Occipital lobe (tissue), 2 donors: Measurements from ENCODE around the gene MRPL23. TPM values are rescaled to one million over a fixed set of nuclear protein-coding genes. Genes with fewer than 3 reads are reported as not detected.

Experiments
- DNase-seq: peaks from one replicate; lab custom pipeline; 2025; lab: John Stamatoyannopoulos, UW
- total RNA-seq: library from RNA; depleted of rRNA; stranded (reverse); fragments of >200 nt; gene quantifications from one replicate; pipeline ENCODE4 v1.2.3, GENCODE V29; 2014

MRPL23 gene
- total RNA-seq, result 20.1 TPM

DNA sequence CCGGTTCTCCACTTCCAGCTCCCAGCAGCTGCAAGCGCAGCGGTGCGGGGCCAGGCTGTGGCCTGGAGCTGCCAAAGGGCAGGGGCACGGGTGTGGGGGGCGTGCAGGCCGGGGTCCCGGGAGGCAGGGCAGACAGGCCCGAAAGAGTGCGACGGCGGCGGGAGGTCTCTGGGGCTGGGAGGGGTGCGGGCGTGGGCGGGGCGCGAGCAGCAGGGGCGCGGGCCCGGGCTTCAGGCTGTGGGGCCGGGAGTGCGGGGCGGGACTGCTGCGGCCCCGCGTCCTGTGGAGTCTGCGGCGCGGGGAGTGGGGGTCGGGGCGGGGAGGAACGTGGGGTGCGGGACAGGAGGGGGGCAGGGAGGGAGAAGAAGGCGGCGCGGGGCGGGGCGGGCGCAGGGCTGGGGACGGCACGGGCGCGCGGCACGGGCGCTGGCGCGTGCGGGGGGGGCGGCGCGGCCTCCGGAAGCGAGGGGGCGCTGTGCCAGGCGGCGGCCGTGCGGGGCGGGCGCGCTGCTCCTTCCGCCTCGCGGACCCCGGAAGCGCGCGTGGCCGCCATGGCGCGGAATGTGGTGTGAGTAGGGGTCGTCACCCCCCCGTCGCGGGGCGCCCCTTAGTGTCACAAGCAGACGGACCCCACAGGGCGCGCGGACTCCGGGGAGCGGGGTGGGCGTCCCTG lies at the start of gene MRPL23:
Gene MRPL23 (plus strand): TSS at position 521 of the 673 bp plus-strand sequence. CDS start 31 bp downstream, at position 552.
- no peak for DNase-seq

- DNase-seq, result no peak
Measured at GRCh38 chr11:1899090-1899489, 48.0 kb upstream of the MRPL23 start.

DNA sequence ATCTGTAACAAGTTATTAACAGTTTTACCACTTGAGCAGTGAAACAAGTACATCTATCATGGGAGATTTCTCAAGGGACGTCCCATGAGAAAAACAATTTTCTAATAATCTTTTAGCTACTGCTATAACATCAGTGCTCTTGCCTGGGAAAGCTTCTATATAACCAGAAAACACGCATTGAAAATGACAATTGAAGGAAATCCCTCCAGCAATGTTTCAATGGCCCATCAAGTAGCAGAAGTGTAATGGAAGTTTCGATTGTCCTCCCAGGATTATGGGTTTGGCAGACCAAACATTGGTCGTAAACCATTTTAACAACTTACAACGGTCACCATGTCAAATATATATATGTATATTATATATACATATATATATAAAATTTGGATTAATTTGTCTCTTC lies 47.4 kb upstream of the MRPL23 start:
- no peak for DNase-seq

DNA sequence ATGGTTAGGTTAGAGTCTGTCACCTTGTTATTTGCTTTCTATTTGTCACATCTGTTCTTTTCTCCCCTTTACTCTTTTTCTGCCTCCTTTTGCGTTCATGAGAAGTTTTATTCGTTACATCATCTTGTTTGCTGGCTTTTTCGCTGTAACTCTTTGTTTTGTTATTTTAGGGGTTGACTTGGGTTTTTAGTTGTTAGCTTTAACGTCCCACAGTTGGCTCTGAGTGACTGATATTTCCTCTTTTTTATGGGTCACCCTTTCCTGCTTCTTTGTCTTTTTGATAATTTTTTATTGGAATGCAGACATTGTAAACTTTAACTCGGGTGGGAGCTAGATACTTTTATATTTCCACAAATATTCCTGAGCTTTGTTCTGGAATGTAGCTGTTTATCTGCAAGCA lies 41.0 kb upstream of the MRPL23 start:
- no peak for DNase-seq

GRCh38 chr11:1906611-1907423 lies 40.3 kb upstream of the MRPL23 start:
- no peak for DNase-seq

GRCh38 chr11:1908618-1909017 lies 38.5 kb upstream of the MRPL23 start:
- no peak for DNase-seq

- no peak for DNase-seq
Measured at GRCh38 chr11:1909524-1909923, 37.6 kb upstream of the MRPL23 start.

GRCh38 chr11:1912289-1912878 lies 34.7 kb upstream of the MRPL23 start:
- DNase-seq, result no peak

- no peak for DNase-seq
Measured at GRCh38 chr11:1913271-1914060, 33.7 kb upstream of the MRPL23 start.

DNA sequence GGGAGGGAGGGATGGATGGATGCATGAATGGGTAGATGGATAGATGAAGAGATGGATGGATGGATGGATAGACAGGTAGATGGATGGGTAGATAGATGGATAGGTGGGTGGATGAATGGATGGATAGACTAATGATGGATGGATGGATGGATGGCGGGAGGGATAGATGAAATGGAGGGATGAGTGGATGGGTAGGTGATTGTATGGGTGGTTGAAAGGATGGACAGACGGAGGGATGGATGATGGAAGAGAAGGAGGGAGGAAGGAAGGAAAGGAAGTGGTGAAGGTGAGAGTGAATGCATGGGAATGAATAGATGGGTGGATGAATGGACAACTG lies 31.4 kb upstream of the MRPL23 start:
- no peak for DNase-seq

DNA sequence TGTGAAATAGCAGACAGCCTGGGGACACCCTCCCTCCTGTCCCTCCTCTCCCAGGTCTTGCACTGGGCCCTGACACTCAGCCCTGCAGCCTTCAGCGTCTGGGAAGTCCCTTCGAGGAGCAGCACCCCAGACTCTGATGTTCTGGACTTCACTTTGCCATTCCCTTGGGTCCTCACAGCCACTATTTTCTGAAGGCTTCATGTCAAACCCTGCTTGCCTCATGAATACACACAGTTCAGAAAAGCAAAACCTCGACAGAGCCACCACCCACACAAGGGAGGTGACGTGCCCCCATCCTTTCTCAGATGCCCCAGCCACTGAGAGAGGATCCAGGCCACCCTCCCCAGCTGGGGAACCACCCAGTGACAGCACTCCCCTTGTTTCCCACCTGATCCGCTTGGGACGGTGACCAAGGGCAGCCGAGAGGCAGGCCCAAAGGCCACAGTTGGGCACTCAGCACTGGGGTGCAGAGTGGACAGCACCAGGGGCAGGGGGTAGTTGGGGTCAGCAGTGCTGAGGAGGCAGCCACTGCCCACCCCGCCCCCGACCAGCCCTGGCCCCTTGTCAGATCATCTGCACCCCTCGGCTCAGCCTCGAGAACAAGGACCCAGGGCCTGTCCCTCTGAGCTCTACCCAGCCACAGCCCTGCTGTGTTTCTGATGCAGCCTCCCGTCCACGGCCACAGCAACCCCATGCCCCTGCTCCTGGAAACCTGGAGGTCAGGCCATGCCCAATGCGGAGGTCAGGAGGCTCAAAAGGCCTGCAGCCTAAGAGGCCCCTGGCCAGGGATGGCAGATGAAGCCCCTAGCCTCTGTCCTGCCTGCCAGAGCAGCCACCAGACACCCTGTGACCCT lies 30.8 kb upstream of the MRPL23 start:
- DNase-seq, result no peak

DNA sequence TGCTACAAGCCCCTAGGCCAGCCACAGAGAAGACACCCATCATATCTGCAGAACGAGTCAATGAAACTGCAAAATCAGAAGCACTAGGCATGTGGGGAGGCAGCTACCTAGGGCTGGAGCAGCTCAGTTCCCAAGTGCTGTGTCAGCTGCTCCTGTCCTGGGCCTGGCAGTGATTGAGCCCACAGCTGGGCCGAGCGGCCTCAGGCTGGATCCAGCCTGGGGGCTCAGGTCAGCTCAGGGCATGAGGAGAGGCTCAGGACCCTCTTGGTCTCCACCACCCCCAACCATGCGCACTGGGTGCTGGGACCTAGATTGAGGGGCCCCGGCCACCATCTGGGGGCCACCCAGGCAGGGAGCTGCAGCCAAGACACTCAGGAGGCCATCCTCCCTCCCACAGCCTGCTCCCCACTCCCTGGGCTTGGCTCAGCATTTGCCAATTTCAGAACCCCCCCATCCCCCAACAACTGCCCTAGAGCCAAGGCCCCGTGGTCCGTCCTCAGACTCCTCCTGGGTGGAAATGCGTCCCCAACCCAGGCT lies 30.1 kb upstream of the MRPL23 start:
- DNase-seq, result no peak

- DNase-seq, result no peak
Measured at GRCh38 chr11:1917523-1918435, 29.4 kb upstream of the MRPL23 start.

DNA sequence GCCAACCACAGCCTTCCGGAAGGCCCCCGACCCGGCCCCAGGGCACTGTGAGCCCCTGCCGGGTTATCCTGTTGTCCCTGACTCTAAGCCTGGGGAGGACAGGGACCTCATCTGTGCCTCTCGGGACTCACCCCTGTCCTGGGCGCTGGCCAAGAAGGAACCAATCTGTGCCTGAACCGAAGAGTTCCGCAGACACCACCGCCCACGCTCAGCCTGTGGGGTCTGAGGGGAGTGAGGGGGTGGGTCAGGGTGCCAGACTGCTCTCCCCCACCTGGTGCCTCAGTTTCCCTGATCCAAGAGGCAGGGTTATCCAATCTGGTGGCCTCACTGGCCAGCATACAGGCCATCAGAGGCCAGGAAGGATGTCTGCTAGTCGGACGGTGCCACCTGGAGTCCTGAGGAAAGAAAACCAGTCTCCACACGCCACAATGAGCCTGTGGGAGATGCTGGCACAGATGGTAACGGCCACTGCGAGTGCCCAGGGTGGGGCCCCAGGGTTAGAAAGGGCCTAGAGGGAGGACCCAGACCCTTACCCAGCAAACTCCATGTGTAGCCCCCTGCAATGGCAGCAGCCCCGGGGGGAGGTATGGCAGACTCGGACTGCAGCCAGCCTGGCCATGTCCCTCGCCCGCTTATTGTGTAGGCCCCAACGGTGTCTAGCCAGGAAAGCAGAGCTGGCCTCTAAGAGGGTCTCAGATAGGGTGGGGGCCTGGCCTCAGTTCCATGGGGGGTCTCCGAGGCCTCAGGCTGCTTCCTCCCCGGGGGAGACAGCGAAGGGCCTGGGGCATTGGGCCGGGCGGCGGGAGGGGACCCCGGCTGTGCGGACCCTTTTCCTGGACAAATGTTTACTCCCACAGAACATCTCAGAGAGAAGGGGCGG lies 28.5 kb upstream of the MRPL23 start:
- no peak for DNase-seq

DNA sequence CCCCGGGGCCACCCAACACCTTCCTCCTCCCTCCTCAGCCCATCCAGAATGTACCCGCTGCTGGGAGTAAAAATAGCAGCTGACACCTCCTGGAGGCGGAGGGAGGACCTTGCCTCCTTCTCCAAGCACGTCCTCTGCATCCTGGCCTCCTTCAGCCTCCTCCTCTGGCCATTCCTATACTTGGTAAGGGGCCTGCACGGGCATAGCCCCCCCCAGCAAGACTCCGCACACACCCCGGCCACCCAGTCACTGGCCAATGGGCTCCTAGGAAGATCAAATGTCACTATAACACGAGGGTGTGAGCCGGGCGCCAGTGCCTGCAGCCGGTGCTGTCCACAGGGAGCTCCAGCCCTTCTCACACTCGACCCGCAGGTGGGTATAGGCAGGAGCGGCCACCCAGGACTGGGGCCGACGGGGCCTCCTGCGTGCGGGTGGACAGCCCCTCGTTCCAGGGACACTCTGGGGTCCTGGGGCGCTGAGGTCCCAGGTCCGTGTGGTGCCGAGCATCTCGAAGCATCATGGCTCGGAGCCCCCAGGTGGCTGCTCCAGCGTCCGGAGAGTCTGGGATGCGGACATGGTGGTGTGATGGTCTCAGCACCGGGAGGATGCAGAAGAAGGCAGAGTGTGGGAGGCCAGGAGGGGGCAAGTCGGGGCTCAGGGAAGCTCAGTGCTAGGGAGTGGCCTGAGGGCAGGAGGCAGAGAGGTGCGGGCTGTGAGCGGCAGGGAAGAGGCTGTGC lies 27.6 kb upstream of the MRPL23 start, which contains the start of gene TNNT3:
Gene TNNT3 (plus strand): TSS at position 313 of the 737 bp plus-strand sequence. CDS start 3,172 bp downstream, outside the sequence.
- DNase-seq, result no peak

DNA sequence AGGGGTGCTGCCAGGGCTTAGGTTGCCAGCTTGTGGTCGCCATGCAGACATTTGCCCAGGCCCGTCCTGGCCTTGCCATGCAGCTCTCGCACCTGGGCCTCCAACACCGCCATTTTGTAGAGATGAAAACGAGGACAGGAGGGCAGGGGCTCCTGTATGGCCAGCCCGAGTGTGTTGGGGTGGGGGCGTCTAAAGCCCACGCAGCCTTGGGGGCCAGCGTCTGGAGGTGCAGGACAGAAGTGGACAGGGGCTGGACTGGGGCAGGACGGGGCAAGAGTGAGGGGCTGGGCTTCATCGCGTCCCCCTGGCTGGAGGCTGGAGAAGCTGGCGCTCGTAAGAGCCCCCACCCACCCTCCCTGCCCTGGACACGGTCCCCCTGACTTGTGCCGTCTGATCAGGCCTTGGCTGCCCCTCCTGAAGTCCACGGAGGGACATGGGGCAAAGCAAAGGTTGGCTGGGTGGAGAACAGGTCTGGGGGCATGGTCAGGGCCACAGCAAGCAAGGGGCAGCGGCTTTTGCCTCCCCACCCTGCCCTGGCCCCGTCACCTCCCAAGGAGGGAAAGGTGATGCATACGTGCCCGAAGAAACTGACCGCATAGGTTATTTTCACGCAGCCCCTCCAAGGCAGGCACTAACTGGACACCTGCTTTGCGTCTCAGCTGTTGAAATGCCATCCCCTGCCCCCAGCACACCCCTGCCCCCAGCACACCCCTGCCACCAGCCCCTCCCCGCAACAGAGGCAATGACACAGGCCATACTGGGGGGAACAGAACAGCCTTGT lies 26.8 kb upstream of the MRPL23 start:
- no peak for DNase-seq
